ENCODE results near the gene PRKCB. TPM values are rescaled to one million over a fixed set of nuclear protein-coding genes. Genes with fewer than 3 reads are reported as not detected.

Gene PRKCB
- polyA plus RNA-seq, 1 donor (not counting 4 experiments of a cell fraction or from before 2014, with no cell fraction given), result 0.18 TPM

DNA sequence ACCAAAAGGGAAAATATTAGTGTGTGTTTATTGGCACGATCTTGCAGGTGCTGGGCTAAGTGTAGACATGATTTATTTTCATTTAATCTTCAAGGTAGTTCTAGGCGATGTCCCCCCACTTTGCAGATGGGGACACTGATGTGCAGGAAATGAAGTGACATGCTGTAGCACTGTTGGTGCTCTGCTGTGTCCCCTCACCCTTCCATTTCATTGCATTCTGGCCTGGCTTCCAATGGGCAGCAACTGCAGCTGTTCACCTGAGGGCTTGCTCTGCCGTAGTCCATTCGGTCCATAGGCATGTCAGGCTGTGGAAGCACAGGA lies 123.9 kb downstream of the PRKCB start:
- Histone ChIP-seq H3K36me3 (ENCODE audit: control insufficient read depth in 2 of 2, extremely low read depth in 1 of 2, insufficient read depth in 2 of 2, low read length in 2 of 2) (no peaks in the 10 kb centered on the region), H3K27me3 (ENCODE audit: control insufficient read depth, extremely low read depth, insufficient read depth, low read length) (no peaks in the 10 kb centered on the region), H4K20me1 (ENCODE audit: control insufficient read depth, extremely low read depth, insufficient read depth, low read length) (no peaks in the 10 kb centered on the region), H3K4me2 (ENCODE audit: control insufficient read depth, extremely low read depth, insufficient read depth, low read depth, low read length) (no peak overlapping the region), H3K4me3 (ENCODE audit: control insufficient read depth in 2 of 3, extremely low read depth in 1 of 3, insufficient read depth in 2 of 3, low read depth in 1 of 3, low read length in 3 of 3) (no peak overlapping the region), H3K9ac (ENCODE audit: control insufficient read depth, extremely low read depth, insufficient read depth, low read length) (no peak overlapping the region), H3K79me2 (ENCODE audit: control insufficient read depth, insufficient read depth, low read length) (no peaks in the 10 kb centered on the region), H2AFZ (ENCODE audit: control insufficient read depth, low read length) (no peak overlapping the region), H3K27ac (ENCODE audit: control insufficient read depth, insufficient read depth, low read length) (no peak overlapping the region), H3K4me1 (ENCODE audit: control insufficient read depth, extremely low read depth, insufficient read depth, low read length) (no peaks in the 10 kb centered on the region), H3K9me1 (ENCODE audit: control insufficient read depth, extremely low read depth, insufficient read depth, low read length) (no peaks in the 10 kb centered on the region), H3K9me3 (ENCODE audit: control insufficient read depth, low read depth, low read length) (no peaks in the 10 kb centered on the region)
- TF ChIP-seq EZH2 (IDR thresholded peaks at IDR 0.05; ENCODE audit: low read length), result no peak
- TF ChIP-seq, protein P1, sequence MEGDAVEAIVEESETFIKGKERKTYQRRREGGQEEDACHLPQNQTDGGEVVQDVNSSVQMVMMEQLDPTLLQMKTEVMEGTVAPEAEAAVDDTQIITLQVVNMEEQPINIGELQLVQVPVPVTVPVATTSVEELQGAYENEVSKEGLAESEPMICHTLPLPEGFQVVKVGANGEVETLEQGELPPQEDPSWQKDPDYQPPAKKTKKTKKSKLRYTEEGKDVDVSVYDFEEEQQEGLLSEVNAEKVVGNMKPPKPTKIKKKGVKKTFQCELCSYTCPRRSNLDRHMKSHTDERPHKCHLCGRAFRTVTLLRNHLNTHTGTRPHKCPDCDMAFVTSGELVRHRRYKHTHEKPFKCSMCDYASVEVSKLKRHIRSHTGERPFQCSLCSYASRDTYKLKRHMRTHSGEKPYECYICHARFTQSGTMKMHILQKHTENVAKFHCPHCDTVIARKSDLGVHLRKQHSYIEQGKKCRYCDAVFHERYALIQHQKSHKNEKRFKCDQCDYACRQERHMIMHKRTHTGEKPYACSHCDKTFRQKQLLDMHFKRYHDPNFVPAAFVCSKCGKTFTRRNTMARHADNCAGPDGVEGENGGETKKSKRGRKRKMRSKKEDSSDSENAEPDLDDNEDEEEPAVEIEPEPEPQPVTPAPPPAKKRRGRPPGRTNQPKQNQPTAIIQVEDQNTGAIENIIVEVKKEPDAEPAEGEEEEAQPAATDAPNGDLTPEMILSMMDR (optimal IDR thresholded peaks at IDR 0.05 in 1 of 3, IDR thresholded peaks at IDR 0.05 in 1 of 3, conservative IDR thresholded peaks at IDR 0.05 in 1 of 3; ENCODE audit: extremely low read depth in 1 of 3, insufficient read depth in 2 of 3, low read length in 3 of 3), result no peak
- FAIRE-seq (no peak), DNase-seq (ENCODE audit: low read depth, low spot score) (no peak)
- dilution Hi-C loops (cut with MboI; ENCODE audit: extremely low pct_ligation_motif_present, low sequenced_read_pairs), result no loop called here

DNA sequence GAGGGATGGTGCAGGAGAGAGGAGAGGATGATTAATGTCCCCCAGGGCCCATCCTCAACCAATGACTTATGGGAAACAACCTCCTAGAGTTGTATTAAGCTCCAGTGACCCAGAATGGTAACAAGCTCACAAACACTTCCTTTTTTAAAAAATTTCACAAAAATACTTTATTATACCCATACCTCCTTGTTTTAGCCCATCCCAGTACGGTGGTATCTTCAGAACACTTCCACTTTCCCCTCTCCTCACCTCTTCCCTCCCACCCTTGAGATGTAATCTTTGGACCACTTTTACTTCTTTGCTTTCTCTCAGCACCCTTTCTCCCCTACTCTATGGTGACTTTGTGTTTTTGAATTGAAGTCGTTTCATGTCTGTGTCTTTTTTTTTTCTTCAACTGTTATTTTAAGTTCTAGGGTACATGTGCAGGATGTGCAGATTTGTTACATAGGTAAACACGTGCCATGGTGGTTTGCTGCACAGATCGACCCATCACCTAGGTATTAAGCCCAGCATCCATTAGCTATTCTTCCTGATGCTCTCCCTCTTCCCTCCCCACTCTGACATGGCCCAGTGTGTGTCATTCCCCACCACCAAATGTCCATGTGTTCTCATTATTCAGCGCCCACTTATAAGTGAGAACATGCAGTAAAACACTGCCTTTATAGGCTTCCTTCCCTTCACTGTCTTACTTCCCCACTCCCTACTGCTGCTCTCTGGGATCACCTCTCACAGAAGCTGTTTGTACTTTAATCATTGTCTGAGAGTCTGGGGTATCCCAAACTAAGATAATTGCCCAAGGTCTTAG lies 124.5 kb downstream of the PRKCB start:
- FAIRE-seq, result no peak

More for the DNA sequence above, 124.5 kb downstream of the PRKCB start:
- dilution Hi-C loops (cut with MboI; ENCODE audit: extremely low pct_ligation_motif_present, low sequenced_read_pairs), result no loop called here
- H3K9me3 ChIP-seq (ENCODE audit: control insufficient read depth, low read depth, low read length), result no peaks in the 10 kb centered on the region
- TF ChIP-seq, protein P1 (optimal IDR thresholded peaks at IDR 0.05 in 1 of 3, IDR thresholded peaks at IDR 0.05 in 1 of 3, conservative IDR thresholded peaks at IDR 0.05 in 1 of 3; ENCODE audit: extremely low read depth in 1 of 3, insufficient read depth in 2 of 3, low read length in 3 of 3), result no peak
- no peak for TF ChIP-seq EZH2 (IDR thresholded peaks at IDR 0.05; ENCODE audit: low read length)
- H3K9me1 ChIP-seq (ENCODE audit: control insufficient read depth, extremely low read depth, insufficient read depth, low read length), result no peaks in the 10 kb centered on the region
- no peaks in the 10 kb centered on the region for H3K36me3 ChIP-seq (ENCODE audit: control insufficient read depth in 2 of 2, extremely low read depth in 1 of 2, insufficient read depth in 2 of 2, low read length in 2 of 2)
- no peak overlapping the region for H3K4me3 ChIP-seq (ENCODE audit: control insufficient read depth in 2 of 3, extremely low read depth in 1 of 3, insufficient read depth in 2 of 3, low read depth in 1 of 3, low read length in 3 of 3)
- H3K4me2 ChIP-seq (ENCODE audit: control insufficient read depth, extremely low read depth, insufficient read depth, low read depth, low read length), result no peak overlapping the region
- no peak overlapping the region for H2AFZ ChIP-seq (ENCODE audit: control insufficient read depth, low read length)
- no peaks in the 10 kb centered on the region for H3K27me3 ChIP-seq (ENCODE audit: control insufficient read depth, extremely low read depth, insufficient read depth, low read length)
- H3K4me1 ChIP-seq (ENCODE audit: control insufficient read depth, extremely low read depth, insufficient read depth, low read length), result no peaks in the 10 kb centered on the region
- no peak for DNase-seq (ENCODE audit: low read depth, low spot score)
- no peaks in the 10 kb centered on the region for H4K20me1 ChIP-seq (ENCODE audit: control insufficient read depth, extremely low read depth, insufficient read depth, low read length)
- no peak overlapping the region for H3K9ac ChIP-seq (ENCODE audit: control insufficient read depth, extremely low read depth, insufficient read depth, low read length)
- no peaks in the 10 kb centered on the region for H3K79me2 ChIP-seq (ENCODE audit: control insufficient read depth, insufficient read depth, low read length)
- H3K27ac ChIP-seq (ENCODE audit: control insufficient read depth, insufficient read depth, low read length), result no peak overlapping the region

All from keratinocyte (primary cell).